CD4-positive, alpha-beta T cell treated with Interleukin-15 for 1 hour (primary cell): ENCODE measurements around the gene PAOX.

Source experiments
- DNase-seq: peaks from one replicate; pipeline ENCODE4 v3.0.0-alpha.2; 2020

PAOX gene

GRCh38 chr10:133388236-133388972 is 9.3 kb downstream of the PAOX start:
- DNase-seq, result no peak

DNA sequence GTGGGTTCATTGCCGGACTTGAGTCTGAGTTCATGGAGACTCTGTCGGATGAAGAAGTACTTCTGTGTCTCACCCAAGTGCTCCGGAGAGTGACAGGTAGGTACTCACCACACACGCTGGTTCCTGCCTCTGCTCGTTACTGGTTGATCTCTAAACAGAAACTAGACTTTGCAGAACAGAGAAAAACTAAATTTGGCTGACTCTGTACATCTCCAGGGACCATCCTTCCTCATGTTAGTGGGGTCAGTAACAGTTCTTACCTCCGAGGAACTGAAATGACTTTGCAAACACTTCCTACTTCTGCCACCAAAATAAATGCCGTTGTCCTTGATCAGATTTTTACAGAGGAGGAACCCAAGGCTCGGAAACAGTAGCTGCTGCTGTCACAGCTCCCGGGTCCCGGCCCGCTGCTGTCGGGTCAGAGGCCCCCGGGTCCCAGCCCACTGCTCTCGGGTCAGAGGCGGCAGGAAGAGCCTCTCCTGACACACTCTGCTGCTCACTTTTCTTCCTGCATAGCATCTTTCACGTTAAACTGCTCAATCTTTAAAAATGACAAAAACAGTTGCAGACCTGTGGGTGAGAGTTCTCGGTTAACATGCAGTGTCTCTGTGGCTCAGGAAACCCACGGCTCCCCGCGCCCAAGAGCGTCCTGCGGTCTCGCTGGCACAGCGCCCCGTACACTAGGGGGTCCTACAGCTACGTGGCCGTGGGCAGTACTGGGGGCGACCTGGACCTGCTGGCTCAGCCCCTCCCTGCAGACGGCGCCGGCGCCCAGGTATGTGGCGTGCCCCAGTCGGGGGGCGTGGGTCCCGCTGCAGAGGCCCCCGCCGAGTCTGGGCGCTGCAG is 10.1 kb downstream of the PAOX start:
- DNase-seq, result peak; percentile 72

DNA sequence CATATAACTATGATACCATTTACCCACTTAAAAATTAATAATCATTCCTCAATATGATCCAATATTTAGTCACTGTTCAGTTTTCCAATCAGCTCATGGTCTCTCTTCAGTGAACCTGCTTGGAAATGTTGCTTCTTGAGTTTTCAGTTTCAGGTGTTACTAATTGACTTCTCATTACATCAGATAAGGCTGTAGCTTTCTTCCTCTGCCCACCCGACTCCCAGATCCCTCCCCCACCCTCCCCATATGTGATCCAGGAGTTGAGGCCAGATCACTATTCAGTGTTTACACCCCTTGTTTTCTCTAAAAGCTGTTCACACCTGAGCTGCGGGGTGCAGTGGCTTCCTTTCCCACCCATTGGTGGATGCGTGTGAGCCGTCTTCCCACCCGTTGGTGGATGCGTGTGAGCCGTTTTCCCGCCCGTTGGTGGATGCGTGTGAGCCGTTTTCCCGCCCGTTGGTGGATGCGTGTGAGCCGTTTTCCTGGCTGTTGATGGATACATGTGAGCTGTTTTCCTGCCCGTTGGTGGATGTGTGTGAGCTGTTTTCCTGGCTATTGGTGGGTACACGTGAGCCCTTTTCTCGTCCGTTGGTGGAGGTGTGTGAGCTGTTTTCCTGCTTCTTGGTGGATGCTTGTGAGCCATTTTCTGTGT is 11.7 kb downstream of the PAOX start:
- no peak for DNase-seq

- no peak for DNase-seq
These were observed 12.2 kb downstream of the PAOX start for GRCh38 chr10:133391249-133391635.

- no peak for DNase-seq
These were observed 12.9 kb downstream of the PAOX start for GRCh38 chr10:133391761-133392518.

DNA sequence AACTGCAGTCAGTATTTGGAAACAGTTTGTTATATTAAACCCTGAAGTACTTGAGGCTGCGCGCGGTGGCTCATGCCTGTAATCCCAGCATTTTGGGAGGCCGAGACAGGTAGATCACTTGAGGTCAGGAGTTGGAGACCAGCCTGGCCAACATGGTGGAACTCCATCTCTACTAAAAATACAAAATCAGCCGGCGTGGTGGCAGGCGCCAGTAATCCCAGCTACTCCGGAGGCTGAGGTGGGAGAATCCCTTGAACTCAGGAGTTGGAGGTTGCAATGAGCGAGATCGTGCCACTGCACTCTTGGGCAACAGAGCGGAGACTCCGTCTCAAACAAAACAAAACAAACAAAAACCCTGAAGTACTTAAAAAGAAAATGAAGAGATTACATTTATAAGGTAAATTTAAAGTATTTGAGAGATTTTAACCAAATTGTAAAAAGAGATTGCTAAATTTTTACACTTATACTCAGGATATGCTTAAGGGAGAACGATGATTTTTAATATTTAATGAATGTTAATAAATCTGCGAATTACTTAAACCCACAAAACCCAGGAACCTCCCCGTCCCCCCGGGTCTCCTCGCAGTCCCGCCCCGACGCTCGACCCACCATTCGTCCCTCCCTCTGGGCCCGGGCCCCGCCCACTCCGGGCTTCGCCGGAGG is 14.5 kb downstream of the PAOX start:
- no peak for DNase-seq

- peak; percentile 93 for DNase-seq
These were observed 15.1 kb downstream of the PAOX start, which contains the start of gene MTG1 for GRCh38 chr10:133394064-133394663. Gene MTG1 (plus strand): TSS chr10:133394157. CDS start chr10:133394221, 64 bp downstream.

DNA sequence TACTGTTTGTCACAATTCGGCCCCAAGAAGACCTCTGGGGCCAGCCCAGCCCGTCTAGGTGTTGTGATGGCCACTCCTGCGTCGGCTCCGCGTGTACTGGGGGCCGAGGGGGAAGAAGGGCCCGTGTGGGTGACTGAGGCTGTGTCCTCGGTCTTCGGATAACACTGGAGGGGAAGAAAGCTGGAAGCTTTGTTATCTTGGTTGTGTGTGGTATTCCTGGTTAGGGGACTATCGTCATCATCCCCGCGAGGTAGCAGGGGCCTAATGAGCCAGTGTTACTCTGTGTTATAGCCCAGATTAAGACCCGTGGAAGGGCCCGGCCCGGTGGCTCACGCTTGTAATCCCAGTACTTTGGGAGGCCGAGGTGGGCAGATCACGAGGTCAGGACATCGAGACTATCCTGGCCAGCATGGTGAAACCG is 15.7 kb downstream of the PAOX start:
- DNase-seq, result no peak

GRCh38 chr10:133396035-133396624 is 17.1 kb downstream of the PAOX start:
- DNase-seq, result no peak

- DNase-seq, result no peak
These were observed 18.9 kb downstream of the PAOX start for GRCh38 chr10:133397938-133398337.

GRCh38 chr10:133399123-133399601 is 20.1 kb downstream of the PAOX start:
- DNase-seq, result no peak

- DNase-seq, result no peak
These were observed 21.8 kb downstream of the PAOX start for GRCh38 chr10:133400624-133401424.

GRCh38 chr10:133401500-133401899 is 22.4 kb downstream of the PAOX start:
- no peak for DNase-seq

DNA sequence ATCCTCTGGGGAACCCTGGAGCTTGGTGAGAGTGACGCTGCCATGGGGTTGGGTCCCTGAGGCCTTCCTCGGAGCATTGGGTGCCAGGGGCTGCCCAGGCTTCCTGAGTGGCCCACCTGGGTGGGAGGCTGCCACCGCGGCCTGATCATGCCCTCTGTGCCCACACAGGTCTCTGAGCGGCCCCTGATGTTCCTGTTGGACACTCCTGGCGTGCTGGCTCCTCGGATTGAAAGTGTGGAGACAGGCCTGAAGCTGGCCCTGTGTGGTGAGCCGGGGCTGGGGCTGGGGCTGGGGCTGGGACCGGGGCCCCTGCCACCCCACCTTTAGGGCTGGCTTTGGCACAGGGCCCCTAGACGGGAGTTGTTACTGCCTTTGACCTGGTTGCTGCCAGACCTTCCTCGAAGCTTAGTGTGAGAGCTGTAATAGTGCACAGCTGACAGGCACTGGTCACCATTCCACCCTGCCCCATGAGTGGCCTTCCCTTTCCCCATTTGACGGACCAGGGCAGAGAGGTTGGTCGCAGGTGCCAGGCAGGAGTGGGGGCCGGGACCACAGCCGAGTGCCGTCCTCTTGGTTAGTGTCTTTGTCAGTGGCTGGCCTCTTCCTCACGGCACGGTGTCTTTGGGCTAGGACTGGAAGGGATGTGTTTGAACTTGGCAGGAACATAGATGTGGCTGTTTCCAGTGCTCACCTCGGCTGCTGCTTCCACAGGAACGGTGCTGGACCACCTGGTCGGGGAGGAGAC is 23.1 kb downstream of the PAOX start:
- DNase-seq, result no peak

- DNase-seq, result no peak
These were observed 24.3 kb downstream of the PAOX start for GRCh38 chr10:133403359-133403758.

GRCh38 chr10:133403784-133404183 is 24.7 kb downstream of the PAOX start:
- no peak for DNase-seq

- DNase-seq, result no peak
These were observed 26.2 kb downstream of the PAOX start for GRCh38 chr10:133405272-133405671.

GRCh38 chr10:133405844-133406527 is 26.9 kb downstream of the PAOX start:
- DNase-seq, result no peak
